GM12878 (cell line): ENCODE measurements around the gene IMPG2. TPM values are rescaled to one million over a fixed set of nuclear protein-coding genes. Genes with fewer than 3 reads are reported as not detected.

Source experiments
- ATAC-seq: fragments of 200-7000 bp; cut with Tn5 transposase; 3 replicates; pipeline ENCODE4 v1.9.1; 2020; ENCODE audit warnings: mild to moderate bottlenecking, moderate library complexity
- BruUV-seq: library from RNA; stranded (reverse); fragments of 400-500 nt; replicated peaks from 2 replicates; lab custom pipeline; 2021; lab: Mats Ljungman, UMichigan
- CTCF ChIA-PET: fragments of 300-600 bp; sonication (Branson Sonifier 250); formaldehyde crosslinking; extraction: SDS; loops from one replicate; lab custom pipeline; 2021; ENCODE audit warnings: inconsistent platforms; lab: Yijun Ruan, JAX
- POLR2A ChIA-PET: fragments of 350-600 bp; formaldehyde crosslinking; extraction: SDS; loops from one replicate; lab custom pipeline; 2021; ENCODE audit warnings: inconsistent platforms; lab: Charles Lee
- RAD21 ChIA-PET: fragments of 300-600 bp; sonication (Branson Sonifier 250); formaldehyde crosslinking; loops from one replicate; lab custom pipeline; 2023; ENCODE audit warnings: antibody characterized with exemption; ENCODE audit not compliant: unreplicated experiment; lab: Charles Lee
- SMC1A ChIA-PET: fragments of 300-600 bp; sonication (Branson Sonifier 250); formaldehyde crosslinking; loops from one replicate; lab custom pipeline; 2023; ENCODE audit not compliant: unreplicated experiment, uncharacterized antibody; lab: Charles Lee
- DNase-seq: peaks from one replicate; pipeline ENCODE4 v3.0.0-alpha.2; 2011; ENCODE audit warnings: low read depth, low spot score
- FAIRE-seq: peaks from 3 replicates; lab custom pipeline; 2011; peaks lifted over from hg19 to GRCh38; lab: Jason Lieb, UNC
- H2AFZ ChIP-seq: 2 replicates; pipeline ENCODE4 v1.6.0; 2011; ENCODE audit warnings: low read depth, low read length, control low read depth; ENCODE audit not compliant: control insufficient read depth
- H3K27ac ChIP-seq: 2 replicates; pipeline ENCODE4 v1.5.1; 2011; ENCODE audit warnings: control low read depth; ENCODE audit not compliant: control insufficient read depth, insufficient read depth
- H3K27me3 ChIP-seq, 2 experiments: replicated peaks in 1 of 2; 2 replicates each; pipeline versions ENCODE4 v1.6.0 to v1.6.1; 2011; ENCODE audit warnings: low read length in 1 of 2; ENCODE audit not compliant: control insufficient read depth in 2 of 2, insufficient read depth in 2 of 2
- H3K36me3 ChIP-seq, 2 experiments: 2 replicates each; pipeline ENCODE4 v1.5.1; 2011; ENCODE audit warnings: low read length in 1 of 2; ENCODE audit not compliant: control insufficient read depth in 2 of 2, insufficient read depth in 2 of 2
- H3K4me1 ChIP-seq: 2 replicates; pipeline ENCODE4 v1.6.1; 2011; ENCODE audit warnings: mild to moderate bottlenecking, low read length, moderate library complexity, mixed read lengths; ENCODE audit not compliant: control insufficient read depth, insufficient read depth
- H3K4me2 ChIP-seq: 2 replicates; pipeline ENCODE4 v1.6.0; 2011; ENCODE audit warnings: control low read depth; ENCODE audit not compliant: control insufficient read depth, insufficient read depth
- H3K4me3 ChIP-seq: fragments of 200-600 bp; sonication (generic); 2 replicates; pipeline ENCODE4 v1.5.1; 2016
- H3K79me2 ChIP-seq: 2 replicates; pipeline ENCODE4 v1.6.0; 2011; ENCODE audit warnings: low read length; ENCODE audit not compliant: control insufficient read depth, insufficient read depth
- H3K9ac ChIP-seq: 2 replicates; pipeline ENCODE4 v1.8.0; 2011; ENCODE audit warnings: low read length, control low read depth, mixed read lengths; ENCODE audit not compliant: control insufficient read depth, insufficient read depth
- H3K9me3 ChIP-seq: replicated peaks from 3 replicates; pipeline ENCODE4 v1.5.1; 2011; ENCODE audit warnings: mild to moderate bottlenecking, low read length; ENCODE audit not compliant: control insufficient read depth, insufficient read depth
- H4K20me1 ChIP-seq: 2 replicates; pipeline ENCODE4 v1.6.0; 2011; ENCODE audit not compliant: control insufficient read depth, insufficient read depth
- ATF2 ChIP-seq: IDR thresholded peaks from 2 replicates; pipeline ENCODE4 v1.6.1; 2012; ENCODE audit warnings: low read length, inconsistent platforms
- ATF3 ChIP-seq: IDR thresholded peaks from 2 replicates; pipeline ENCODE4 v1.6.1; 2011; ENCODE audit warnings: low read depth, mild to moderate bottlenecking, low read length, moderate library complexity, borderline replicate concordance; ENCODE audit errors: extremely low read depth
- BHLHE40 ChIP-seq, 2 experiments: fragments of 450-650 bp in 1 of 2; IDR thresholded peaks; 2 replicates each; pipeline ENCODE4 v1.6.1; 2011 to 2017; ENCODE audit warnings: low read depth in 2 of 2, borderline replicate concordance in 1 of 2, improper control_type of control experiment in 1 of 2, low read length in 1 of 2, mild to moderate bottlenecking in 1 of 2
- CBX5 ChIP-seq: sonication (generic); IDR thresholded peaks from 2 replicates; pipeline ENCODE4 v1.6.1; 2016; ENCODE audit warnings: low read depth, moderate library complexity, mild to moderate bottlenecking, inconsistent platforms
- FOXK2 ChIP-seq: fragments of 450-650 bp; IDR thresholded peaks from 2 replicates; pipeline ENCODE4 v1.6.1; 2017; ENCODE audit warnings: mild to moderate bottlenecking, moderate library complexity
- HDAC2 ChIP-seq: fragments of 200-600 bp; sonication (generic); IDR thresholded peaks from 2 replicates; pipeline ENCODE4 v1.6.1; 2017
- HDAC6 ChIP-seq: fragments of 200-600 bp; sonication (generic); IDR thresholded peaks from one replicate; pipeline ENCODE4 v1.8.0; 2017; ENCODE audit warnings: antibody characterized with exemption; ENCODE audit not compliant: unreplicated experiment
- IRF3 ChIP-seq: fragments of 450-650 bp; IDR thresholded peaks from 2 replicates; pipeline ENCODE4 v1.6.1; 2014; ENCODE audit warnings: mild to moderate bottlenecking
- LARP7 ChIP-seq: fragments of 450-650 bp; IDR thresholded peaks from 2 replicates; pipeline ENCODE4 v1.6.1; 2017; ENCODE audit warnings: mild to moderate bottlenecking
- MEF2B ChIP-seq: fragments of 450-650 bp; IDR thresholded peaks from 2 replicates; pipeline ENCODE4 v1.6.1; 2018; ENCODE audit warnings: mild to moderate bottlenecking, moderate library complexity; ENCODE audit not compliant: partially characterized antibody, poor library complexity, severe bottlenecking
- MYB ChIP-seq: fragments of 150-350 bp; IDR thresholded peaks from 2 replicates; pipeline ENCODE4 v1.6.1; 2014; ENCODE audit warnings: mild to moderate bottlenecking, low read depth, low read length, borderline replicate concordance
- NR2C1 ChIP-seq: fragments of 450-650 bp; IDR thresholded peaks from 2 replicates; pipeline ENCODE4 v1.6.1; 2017; ENCODE audit warnings: antibody characterized with exemption, mild to moderate bottlenecking, moderate library complexity
- NR2C2 ChIP-seq: IDR thresholded peaks from 2 replicates; pipeline ENCODE4 v1.6.1; 2011; ENCODE audit warnings: borderline replicate concordance, low read depth; ENCODE audit not compliant: control insufficient read depth, insufficient read length
- PML ChIP-seq: IDR thresholded peaks from 2 replicates; pipeline ENCODE4 v1.6.1; 2012; ENCODE audit warnings: low read length, inconsistent platforms
- POLR2A ChIP-seq: IDR thresholded peaks from 2 replicates; pipeline ENCODE4 v1.6.1; 2011; ENCODE audit warnings: low read depth, mild to moderate bottlenecking, low read length
- RELA ChIP-seq: fragments of 450-650 bp; IDR thresholded peaks from 2 replicates; pipeline ENCODE4 v1.8.0; 2014; ENCODE audit warnings: borderline replicate concordance; ENCODE audit not compliant: partially characterized antibody
- ZNF207 ChIP-seq: fragments of 450-650 bp; IDR thresholded peaks from 2 replicates; pipeline ENCODE4 v1.6.1; 2014; ENCODE audit warnings: antibody characterized with exemption, mild to moderate bottlenecking, borderline replicate concordance
- ZNF217 ChIP-seq: fragments of 450-650 bp; IDR thresholded peaks from 2 replicates; pipeline ENCODE4 v1.6.1; 2017; ENCODE audit warnings: antibody characterized with exemption, mild to moderate bottlenecking
- in situ Hi-C: fragments of 300-500 bp; cut with MboI; formaldehyde crosslinking; loops from 9 replicates; pipeline ENCODE4 v1.14.3; 2018; ENCODE audit warnings: mixed read lengths
- intact Hi-C: fragments of 100-400 bp; cut with micrococcal nuclease; formaldehyde crosslinking; loops from one replicate; pipeline ENCODE4 v1.14.2; 2022; ENCODE audit not compliant: unreplicated experiment
- polyA plus RNA-seq, 11 experiments: library from polyadenylated mRNA; depleted of rRNA in 4 of 11; unstranded in 6 of 11; stranded (reverse) in 5 of 11; fragments of >200 nt; fragmentation: Nextera tagmentation in 4 of 11; fragmentation: Illumina TruSeq in 1 of 11; extraction: Ambion mirVana in 4 of 11; extraction: Trizol in 1 of 11; gene quantifications; 1 replicate in 1 of 11; 2 replicates in 10 of 11; pipeline versions ENCODE4 v1.2.1 to v1.2.3, GENCODE V29; 2011 to 2016; ENCODE audit warnings: inconsistent platforms in 2 of 11, missing spikeins in 2 of 11, low read depth in 1 of 11
- total RNA-seq, 4 experiments: library from RNA; depleted of rRNA in 3 of 4; stranded (reverse); fragments of >200 nt in 3 of 4; fragmentation: Illumina TruSeq in 1 of 4; extraction: Trizol in 1 of 4; gene quantifications; 2 replicates each; pipeline versions ENCODE4 v1.2.1 to v1.2.3, GENCODE V29; 2013 to 2021

Gene IMPG2
- total and polyA plus RNA-seq, 10 of the 15 experiments (the other 5 are each of a cell fraction or from before 2014, with no cell fraction given) = under 0.01 to 0.17 (median 0.10) TPM; not detected in 3

GRCh38 chr3:101273156-101273555 is 47.2 kb downstream of the IMPG2 start:
- H3K9ac ChIP-seq = no peak overlapping the region
- no peaks in the 10 kb centered on the region for H4K20me1 ChIP-seq
- in situ Hi-C loops = no loop called here
- DNase-seq (no peak), ATAC-seq (no peak), FAIRE-seq (no peak)
- intact Hi-C loops = no loop called here
- BruUV-seq = no TSS peak
- CTCF ChIA-PET = no interaction called here
- no peaks in the 10 kb centered on the region for H3K36me3 ChIP-seq
- H3K27ac ChIP-seq = no peak overlapping the region
- no peak for TF ChIP-seq ATF2
- TF ChIP-seq LARP7 = no peak
- no peak for TF ChIP-seq NR2C1
- TF ChIP-seq MEF2B = no peak
- TF ChIP-seq FOXK2 = no peak
- no peak for TF ChIP-seq ZNF217
- no peak for TF ChIP-seq BHLHE40 (IDR thresholded peaks at IDR 0.05; ENCODE audit: borderline replicate concordance in 1 of 2, low read depth in 2 of 2, low read length in 1 of 2)
- TF ChIP-seq HDAC2 = no peak
- no peak for TF ChIP-seq ATF3
- TF ChIP-seq HDAC6 = no peak
- no peak for TF ChIP-seq NR2C2
- TF ChIP-seq PML = no peak
- TF ChIP-seq IRF3 = no peak
- TF ChIP-seq ZNF207 = no peak
- no peak for TF ChIP-seq POLR2A
- TF ChIP-seq RELA = no peak
- TF ChIP-seq CBX5 = no peak
- no peak for TF ChIP-seq MYB
- no peaks in the 10 kb centered on the region for H3K27me3 ChIP-seq
- H2AFZ ChIP-seq = no peak overlapping the region
- no peak overlapping the region for H3K4me3 ChIP-seq
- POLR2A ChIA-PET = interaction anchor here (0.6 kb wide), 1 partner anchor 9 kb away, joined by 3 read pairs; no protein-coding TSS in a partner anchor
- H3K4me1 ChIP-seq = no peaks in the 10 kb centered on the region
- RAD21 ChIA-PET = no interaction called here
- no peaks in the 10 kb centered on the region for H3K9me3 ChIP-seq
- SMC1A ChIA-PET = interaction anchor here (1.7 kb wide), 1 partner anchor 30 kb away, joined by 3 read pairs; no protein-coding TSS in a partner anchor
- H3K4me2 ChIP-seq = no peak overlapping the region
- no peaks in the 10 kb centered on the region for H3K79me2 ChIP-seq
